HEK293 (cell line): Measurements from ENCODE around the gene NKX1-1.

Experiments
- PBX3 ChIP-seq: sonication (generic); formaldehyde crosslinking; IDR thresholded peaks from 2 replicates; pipeline ENCODE4 v1.8.1; 2022; ENCODE audit warnings: mild to moderate bottlenecking, moderate library complexity, missing genetic modification reagents
- TF ChIP-seq, protein P1 (sequence below): fragments of 450-650 bp; formaldehyde crosslinking; IDR thresholded peaks from 2 replicates; pipeline ENCODE4 v1.5.1; 2016; ENCODE audit warnings: missing biosample characterization, missing genetic modification characterization

- TF ChIP-seq, protein P1, sequence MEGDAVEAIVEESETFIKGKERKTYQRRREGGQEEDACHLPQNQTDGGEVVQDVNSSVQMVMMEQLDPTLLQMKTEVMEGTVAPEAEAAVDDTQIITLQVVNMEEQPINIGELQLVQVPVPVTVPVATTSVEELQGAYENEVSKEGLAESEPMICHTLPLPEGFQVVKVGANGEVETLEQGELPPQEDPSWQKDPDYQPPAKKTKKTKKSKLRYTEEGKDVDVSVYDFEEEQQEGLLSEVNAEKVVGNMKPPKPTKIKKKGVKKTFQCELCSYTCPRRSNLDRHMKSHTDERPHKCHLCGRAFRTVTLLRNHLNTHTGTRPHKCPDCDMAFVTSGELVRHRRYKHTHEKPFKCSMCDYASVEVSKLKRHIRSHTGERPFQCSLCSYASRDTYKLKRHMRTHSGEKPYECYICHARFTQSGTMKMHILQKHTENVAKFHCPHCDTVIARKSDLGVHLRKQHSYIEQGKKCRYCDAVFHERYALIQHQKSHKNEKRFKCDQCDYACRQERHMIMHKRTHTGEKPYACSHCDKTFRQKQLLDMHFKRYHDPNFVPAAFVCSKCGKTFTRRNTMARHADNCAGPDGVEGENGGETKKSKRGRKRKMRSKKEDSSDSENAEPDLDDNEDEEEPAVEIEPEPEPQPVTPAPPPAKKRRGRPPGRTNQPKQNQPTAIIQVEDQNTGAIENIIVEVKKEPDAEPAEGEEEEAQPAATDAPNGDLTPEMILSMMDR = no peak
- no peak for TF ChIP-seq PBX3 (CRISPR knock-in tag)
These were observed 997 bp downstream of the NKX1-1 start for GRCh38 chr4:1405254-1405635.
